ENCODE results near the gene C1orf74.

C1orf74 gene

GRCh38 chr1:209759829-209760359 lies 24.5 kb downstream of the C1orf74 start:
- no peak for TF ChIP-seq CTCF (IDR thresholded peaks at IDR 0.05; ENCODE audit: low read depth, low read length)
- no peak for DNase-seq (ENCODE audit: extremely low read depth, low read depth)

DNA sequence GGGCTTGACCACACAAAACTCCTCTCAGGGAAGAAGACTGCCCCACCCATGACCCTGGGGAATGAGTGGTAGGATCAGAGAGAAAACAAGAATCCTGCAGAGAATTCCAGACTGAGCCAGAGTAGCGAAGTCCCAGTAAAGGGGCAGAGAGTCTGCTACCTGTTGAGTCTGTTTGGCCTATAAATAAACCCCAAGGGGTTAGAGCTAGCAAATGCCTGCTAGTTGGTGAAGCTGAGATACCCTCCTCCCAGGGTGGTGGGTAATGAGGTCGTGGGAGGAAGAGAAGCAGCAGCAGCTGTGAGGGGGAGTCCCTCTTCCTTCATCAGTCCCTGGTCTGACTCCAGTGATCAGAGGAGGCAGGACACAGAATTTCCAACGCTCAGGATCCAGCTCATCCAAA lies 26.0 kb downstream of the C1orf74 start:
- TF ChIP-seq CTCF (IDR thresholded peaks at IDR 0.05; ENCODE audit: low read depth, low read length): no peak
- DNase-seq (ENCODE audit: extremely low read depth, low read depth): no peak

DNA sequence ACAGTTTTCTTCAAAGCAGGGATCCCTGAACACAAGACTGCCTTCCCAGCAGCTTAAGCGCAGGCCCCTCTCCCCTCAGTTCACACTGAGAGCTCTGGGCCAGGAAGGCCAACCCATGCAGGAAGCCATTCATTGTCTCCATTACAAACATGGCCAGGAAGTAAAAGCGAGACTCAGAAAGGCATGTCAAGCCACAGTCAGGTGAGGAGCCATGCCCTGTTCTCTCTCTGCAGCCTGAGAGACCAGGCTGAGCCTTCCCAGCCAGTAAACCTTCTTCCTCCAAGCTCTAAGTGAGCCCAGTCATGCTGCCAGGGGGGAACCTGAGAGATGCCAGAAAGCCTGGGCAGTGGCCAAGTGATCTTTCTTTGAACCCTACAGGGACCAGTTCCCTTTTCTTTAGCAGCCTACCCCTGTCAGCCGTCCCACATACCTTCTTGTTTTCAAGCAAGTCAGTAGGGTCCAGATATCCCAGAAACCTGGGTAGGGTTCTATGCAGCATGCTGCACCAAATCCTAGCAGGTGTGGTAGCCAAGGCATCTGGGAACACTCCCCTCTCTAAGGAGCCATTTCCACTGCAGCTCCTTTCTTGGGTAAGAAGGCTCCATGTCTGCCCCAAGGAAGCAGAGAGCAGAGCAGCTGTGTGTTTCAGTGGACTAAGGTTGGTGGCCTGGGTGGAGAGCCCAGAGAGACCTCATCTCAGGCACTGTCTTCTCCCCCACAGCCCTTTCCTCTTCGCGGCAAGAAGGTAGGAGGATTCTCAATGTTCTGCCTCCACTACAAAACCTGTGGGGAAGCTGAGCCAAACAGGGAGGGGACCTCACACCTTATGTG lies 27.5 kb downstream of the C1orf74 start:
- no peak for DNase-seq (ENCODE audit: extremely low read depth, low read depth)

GRCh38 chr1:209755926-209756614 lies 28.3 kb downstream of the C1orf74 start, which contains the start of gene TRAF3IP3:
TSS of gene TRAF3IP3 (plus strand) at chr1:209756053. CDS start at chr1:209760040, 3,987 bp downstream.
- no peak for TF ChIP-seq CTCF (IDR thresholded peaks at IDR 0.05; ENCODE audit: low read depth, low read length)
- no peak for DNase-seq (ENCODE audit: extremely low read depth, low read depth)

More for the DNA sequence above, 27.5 kb downstream of the C1orf74 start:
- no peak for TF ChIP-seq CTCF (IDR thresholded peaks at IDR 0.05; ENCODE audit: low read depth, low read length)

DNA sequence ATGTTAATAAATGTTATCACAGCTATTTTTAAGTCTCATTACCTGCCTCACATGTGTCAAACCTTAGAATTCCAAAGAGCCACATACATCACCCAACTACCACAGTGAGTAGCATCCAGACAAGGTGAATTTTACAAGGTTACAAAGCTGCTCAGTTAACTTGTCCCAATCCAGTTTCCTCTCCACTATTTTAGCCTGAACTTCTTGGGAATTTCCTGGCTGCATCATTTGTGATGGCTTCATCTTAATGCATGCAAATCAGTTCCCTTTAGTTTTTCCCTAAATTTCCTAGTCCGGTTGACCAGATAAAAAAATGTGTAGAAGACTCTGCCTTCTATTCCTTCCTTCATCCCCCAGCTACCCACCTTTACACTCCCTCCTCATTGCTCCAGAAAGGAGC lies 29.1 kb downstream of the C1orf74 start:
- TF ChIP-seq CTCF (IDR thresholded peaks at IDR 0.05; ENCODE audit: low read depth, low read length): no peak
- DNase-seq (ENCODE audit: extremely low read depth, low read depth): no peak

GRCh38 chr1:209752890-209753289 lies 31.5 kb downstream of the C1orf74 start:
- no peak for TF ChIP-seq CTCF (IDR thresholded peaks at IDR 0.05; ENCODE audit: low read depth, low read length)
- DNase-seq (ENCODE audit: extremely low read depth, low read depth): no peak

Data from AG09319 (cell line).